Measurements from ENCODE around the gene SHKBP1. TPM values are rescaled to one million over a fixed set of nuclear protein-coding genes. Genes with fewer than 3 reads are reported as not detected.

SHKBP1 gene
- total and polyA plus RNA-seq, 2 of the 8 experiments (the other 6 are each of a cell fraction or from before 2014, with no cell fraction given) = 74.6 to 98.8 TPM

DNA sequence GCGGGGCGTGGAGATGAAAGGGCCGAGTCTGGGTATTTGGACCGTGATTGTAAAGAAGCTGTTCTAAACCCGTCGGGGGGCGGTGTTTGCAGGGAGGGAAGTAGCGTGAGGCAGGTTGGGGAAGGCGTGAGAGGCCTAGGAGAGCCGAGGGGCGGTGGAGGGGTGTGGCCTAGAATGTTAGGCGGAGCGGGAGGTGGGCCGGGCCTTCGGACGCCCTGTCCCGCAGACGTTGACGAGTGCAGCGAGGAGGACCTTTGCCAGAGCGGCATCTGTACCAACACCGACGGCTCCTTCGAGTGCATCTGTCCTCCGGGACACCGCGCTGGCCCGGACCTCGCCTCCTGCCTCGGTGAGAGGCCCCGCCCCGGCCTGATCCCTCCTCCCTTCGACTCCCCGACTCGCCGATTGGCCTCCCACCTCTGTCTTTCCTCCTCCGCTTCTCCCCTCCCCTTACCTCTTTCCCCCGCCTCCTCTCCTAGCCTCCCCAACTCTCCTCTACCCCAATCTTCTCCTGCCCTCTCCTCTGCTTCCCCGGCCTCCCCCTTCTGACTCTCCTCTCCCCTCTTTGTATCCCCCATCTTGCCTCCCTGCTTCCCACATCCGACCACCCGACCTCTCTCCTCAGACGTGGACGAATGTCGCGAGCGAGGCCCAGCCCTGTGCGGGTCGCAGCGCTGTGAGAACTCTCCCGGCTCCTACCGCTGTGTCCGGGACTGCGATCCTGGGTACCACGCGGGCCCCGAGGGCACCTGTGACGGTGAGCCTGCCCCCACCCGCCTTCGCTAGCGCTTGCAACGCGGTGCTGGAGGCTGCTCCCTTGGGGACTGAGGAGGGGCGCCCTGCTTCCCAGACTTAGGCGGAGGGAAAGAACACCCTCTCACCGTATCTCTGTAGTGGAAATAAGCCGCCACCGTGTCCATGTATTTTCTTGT is 37.3 kb downstream of the SHKBP1 start:
- peak overlapping the region; percentile 80 for H4K91ac ChIP-seq (replicated peaks; ENCODE audit: insufficient read length, low read length)
- WGBS, 2 experiments (ENCODE audit: extremely low coverage in 1 of 2, insufficient coverage in 1 of 2, insufficient read length in 1 of 2, insufficient replicate concordance in 2 of 2, low coverage in 1 of 2, low lambda C conversion rate in 2 of 2, missing lambda C conversion rate in 1 of 2) = 4% methylated on average over 38 of the region's 67 CpGs; no CpG with 5 or more reads in 1 of the 2 experiments
- no peaks in the 10 kb centered on the region for H3K79me1 ChIP-seq (ENCODE audit: low read depth, low read length)
- FAIRE-seq = no peak
- no peak overlapping the region for H2AFZ ChIP-seq (ENCODE audit: low read length)
- H3K36me3 ChIP-seq (ENCODE audit: control insufficient read depth in 2 of 4, insufficient read depth in 4 of 4, low read length in 3 of 4) = peaks cover 0 to 3% (median 0%) of the 10 kb centered on the region in 4 experiments; a peak in 2 of 8 replicates
- no peak overlapping the region for H2BK20ac ChIP-seq (ENCODE audit: low read length)
- peak overlapping the region; percentile 78 for H3K18ac ChIP-seq (ENCODE audit: extremely low read depth, low read length)
- H2BK12ac ChIP-seq (ENCODE audit: low read depth, low read length) = 0 out of 2 replicates have a peak overlapping the region, but pooled peaks have one; percentile 33
- ChIA-PET CTCF (ENCODE audit: partially characterized antibody) (interaction anchor here (0.6 to 2.7 kb wide), 9 partner anchors 9 to 1632 kb away, joined by 3 to 18 read pairs (median 5); partner anchors contain the start of gene LTBP4), POLR2A (ENCODE audit: partially characterized antibody) (interaction anchor here (0.6 to 4.0 kb wide), 13 partner anchors 9 to 651 kb away, joined by 3 to 30 read pairs (median 4); partner anchors contain the start of gene LTBP4)
- H4K20me1 ChIP-seq (replicated peaks in 1 of 2; ENCODE audit: control insufficient read depth in 1 of 2, insufficient read depth in 2 of 2, low read length in 2 of 2) = peaks cover 5 to 6% of the 10 kb centered on the region in 2 experiments
- H2BK120ac ChIP-seq (replicated peaks; ENCODE audit: low read depth, low read length) = no peak overlapping the region
- peaks cover 21% of the 10 kb centered on the region for H3K23me2 ChIP-seq (ENCODE audit: low read depth, low read length)
- no peaks in the 10 kb centered on the region for H3K79me2 ChIP-seq (ENCODE audit: control insufficient read depth in 1 of 2, insufficient read depth in 2 of 2, low read length in 2 of 2)
- H3K14ac ChIP-seq (ENCODE audit: insufficient read length) = no peak overlapping the region
- H3K23ac ChIP-seq (ENCODE audit: insufficient read length) = no peak overlapping the region
- peaks cover 3 to 13% (median 9%) of the 10 kb centered on the region in 4 experiments; a peak in 6 of 7 replicates for H3K4me1 ChIP-seq (replicated peaks in 1 of 4; ENCODE audit: control insufficient read depth in 3 of 4, insufficient read depth in 4 of 4, low read length in 3 of 4)
- H2AK5ac ChIP-seq (ENCODE audit: low read depth, low read length) = no peak overlapping the region
- peak overlapping the region in 3 of 4 experiments; percentile 25 to 78 (median 29); a peak in 4 of 7 replicates for H3K9ac ChIP-seq (replicated peaks in 1 of 4; ENCODE audit: extremely low read depth in 1 of 4, low read depth in 3 of 4, low read length in 3 of 4)
- peak overlapping the region; percentile 64 for H3K4ac ChIP-seq (replicated peaks; ENCODE audit: insufficient read length, low read depth, low read length)
- peaks cover 2 to 31% (median 29%) of the 10 kb centered on the region in 4 experiments for H3K27me3 ChIP-seq (replicated peaks in 1 of 4; ENCODE audit: control insufficient read depth in 3 of 4, extremely low read depth in 1 of 4, insufficient read depth in 3 of 4, low read length in 3 of 4)
- H3K4me2 ChIP-seq (ENCODE audit: insufficient read depth in 1 of 2, low read depth in 2 of 2, low read length in 2 of 2) = peak overlapping the region; percentile 91 to 96
- peak overlapping the region; percentile 71 to 94 (median 86) for H3K4me3 ChIP-seq (ENCODE audit: extremely low read depth in 1 of 4, insufficient read depth in 2 of 4, low read depth in 3 of 4, low read length in 4 of 4)
- no peaks in the 10 kb centered on the region for H3K9me3 ChIP-seq (ENCODE audit: insufficient read depth in 2 of 2, low read depth in 1 of 2, low read length in 1 of 2)
- H4K5ac ChIP-seq (ENCODE audit: insufficient read length, low read depth, low read length) = no peak overlapping the region
- peak overlapping the region; percentile 79; the same call in 1 of the 2 replicates for H4K8ac ChIP-seq (ENCODE audit: extremely low read depth, insufficient read depth, low read length)
- no peak overlapping the region; the same call in 1 of the 2 replicates for H2BK15ac ChIP-seq (ENCODE audit: low read length)
- peak overlapping the region; percentile 43; the same call in 1 of the 2 replicates for H3K27ac ChIP-seq (ENCODE audit: low read depth, low read length)
- DNase-seq (ENCODE audit: low read depth in 1 of 2, low spot score in 2 of 2) = peak in 1 of 2 experiments; percentile 88
- peak overlapping the region; percentile 75 for H3K56ac ChIP-seq (replicated peaks; ENCODE audit: insufficient read length, low read depth, low read length)
- peak overlapping the region; percentile 75 for H2BK5ac ChIP-seq (ENCODE audit: low read depth, low read length)
- peak; percentile 74; the same call in 1 of the 2 replicates for TF ChIP-seq SP1 (IDR thresholded peaks at IDR 0.05; ENCODE audit: low read depth, low read length)
- no peak for TF ChIP-seq BACH1 (IDR thresholded peaks at IDR 0.05; ENCODE audit: low read length)
- peak; percentile 15 for TF ChIP-seq ASH2L (IDR thresholded peaks at IDR 0.05; ENCODE audit: low read length)
- TF ChIP-seq, protein P1, sequence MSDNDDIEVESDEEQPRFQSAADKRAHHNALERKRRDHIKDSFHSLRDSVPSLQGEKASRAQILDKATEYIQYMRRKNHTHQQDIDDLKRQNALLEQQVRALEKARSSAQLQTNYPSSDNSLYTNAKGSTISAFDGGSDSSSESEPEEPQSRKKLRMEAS (IDR thresholded peaks at IDR 0.05) = peak; percentile 49; the same call in 1 of the 2 replicates
- TF ChIP-seq JUND (IDR thresholded peaks at IDR 0.05; ENCODE audit: low read length) = no peak
- TF ChIP-seq POLR2A (IDR thresholded peaks at IDR 0.05; ENCODE audit: control extremely low read depth in 1 of 2, low read depth in 2 of 2, low read length in 2 of 2) = peak in 1 of 2 experiments; percentile 75; a peak in 2 of 3 replicates
- no peak for TF ChIP-seq MAFK (IDR thresholded peaks at IDR 0.05; ENCODE audit: low read depth, low read length)
- TF ChIP-seq SP4 (IDR thresholded peaks at IDR 0.05; ENCODE audit: low read length) = no peak
- no peak for TF ChIP-seq SIRT6 (IDR thresholded peaks at IDR 0.05; ENCODE audit: low read length)
- TF ChIP-seq, protein P2, sequence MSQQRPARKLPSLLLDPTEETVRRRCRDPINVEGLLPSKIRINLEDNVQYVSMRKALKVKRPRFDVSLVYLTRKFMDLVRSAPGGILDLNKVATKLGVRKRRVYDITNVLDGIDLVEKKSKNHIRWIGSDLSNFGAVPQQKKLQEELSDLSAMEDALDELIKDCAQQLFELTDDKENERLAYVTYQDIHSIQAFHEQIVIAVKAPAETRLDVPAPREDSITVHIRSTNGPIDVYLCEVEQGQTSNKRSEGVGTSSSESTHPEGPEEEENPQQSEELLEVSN (IDR thresholded peaks at IDR 0.05) = peak; percentile 70; the same call in 1 of the 2 replicates
- no peak for TF ChIP-seq POU5F1 (IDR thresholded peaks at IDR 0.05; ENCODE audit: low read depth, low read length)
